ENCODE measurements around the gene DSCAML1.

The DSCAML1 gene

DNA sequence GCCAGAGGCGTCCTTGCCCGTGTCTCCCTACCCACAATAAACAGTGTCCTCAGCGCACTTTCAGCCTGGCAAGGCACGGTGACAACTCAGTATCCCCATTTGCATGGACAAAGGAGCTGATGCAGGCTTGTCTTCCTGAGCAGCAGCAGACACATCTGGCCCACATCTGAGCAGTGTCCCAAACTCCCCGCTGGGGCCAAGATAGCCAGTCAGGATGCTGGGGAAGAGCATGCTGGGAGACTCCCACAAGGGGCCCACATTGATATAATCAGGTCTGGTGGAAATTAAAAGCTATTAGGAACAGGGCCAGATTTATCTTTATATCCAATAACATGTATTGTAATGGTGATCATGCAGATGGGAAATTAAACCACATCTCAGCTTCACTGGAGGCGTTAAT is 24.7 kb downstream of the DSCAML1 start:
- DNase-seq (ENCODE audit: low read depth) = no peak
- no peak overlapping the region for H3K4me3 ChIP-seq (ENCODE audit: low read depth, low read length)
- TF ChIP-seq, protein P1, sequence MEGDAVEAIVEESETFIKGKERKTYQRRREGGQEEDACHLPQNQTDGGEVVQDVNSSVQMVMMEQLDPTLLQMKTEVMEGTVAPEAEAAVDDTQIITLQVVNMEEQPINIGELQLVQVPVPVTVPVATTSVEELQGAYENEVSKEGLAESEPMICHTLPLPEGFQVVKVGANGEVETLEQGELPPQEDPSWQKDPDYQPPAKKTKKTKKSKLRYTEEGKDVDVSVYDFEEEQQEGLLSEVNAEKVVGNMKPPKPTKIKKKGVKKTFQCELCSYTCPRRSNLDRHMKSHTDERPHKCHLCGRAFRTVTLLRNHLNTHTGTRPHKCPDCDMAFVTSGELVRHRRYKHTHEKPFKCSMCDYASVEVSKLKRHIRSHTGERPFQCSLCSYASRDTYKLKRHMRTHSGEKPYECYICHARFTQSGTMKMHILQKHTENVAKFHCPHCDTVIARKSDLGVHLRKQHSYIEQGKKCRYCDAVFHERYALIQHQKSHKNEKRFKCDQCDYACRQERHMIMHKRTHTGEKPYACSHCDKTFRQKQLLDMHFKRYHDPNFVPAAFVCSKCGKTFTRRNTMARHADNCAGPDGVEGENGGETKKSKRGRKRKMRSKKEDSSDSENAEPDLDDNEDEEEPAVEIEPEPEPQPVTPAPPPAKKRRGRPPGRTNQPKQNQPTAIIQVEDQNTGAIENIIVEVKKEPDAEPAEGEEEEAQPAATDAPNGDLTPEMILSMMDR (IDR thresholded peaks at IDR 0.05; ENCODE audit: insufficient read depth, low read depth, low read length, missing control alignments) = no peak

DNA sequence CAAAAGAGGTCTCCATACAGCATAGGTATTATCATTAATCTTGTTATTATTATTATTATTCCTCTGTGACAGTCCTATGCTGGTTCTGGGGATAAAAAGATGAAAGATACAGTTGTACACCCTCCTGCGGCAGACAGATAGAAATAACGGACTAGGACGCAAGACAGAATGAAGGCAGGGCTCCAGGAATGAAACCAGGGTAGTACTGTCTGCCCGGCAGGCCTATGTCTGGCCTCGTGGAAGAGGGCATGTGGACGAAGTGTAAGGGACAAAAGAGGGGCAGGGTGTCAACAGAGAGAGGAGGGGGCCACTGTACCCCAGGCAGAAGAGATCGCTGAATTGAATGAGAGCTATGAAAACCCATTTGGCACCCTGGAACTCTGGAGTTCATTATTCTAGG is 25.2 kb downstream of the DSCAML1 start:
- no peak overlapping the region for H3K4me3 ChIP-seq (ENCODE audit: low read depth, low read length)
- no peak for DNase-seq (ENCODE audit: low read depth)
- TF ChIP-seq, protein P1 (IDR thresholded peaks at IDR 0.05; ENCODE audit: insufficient read depth, low read depth, low read length, missing control alignments) = no peak

DNA sequence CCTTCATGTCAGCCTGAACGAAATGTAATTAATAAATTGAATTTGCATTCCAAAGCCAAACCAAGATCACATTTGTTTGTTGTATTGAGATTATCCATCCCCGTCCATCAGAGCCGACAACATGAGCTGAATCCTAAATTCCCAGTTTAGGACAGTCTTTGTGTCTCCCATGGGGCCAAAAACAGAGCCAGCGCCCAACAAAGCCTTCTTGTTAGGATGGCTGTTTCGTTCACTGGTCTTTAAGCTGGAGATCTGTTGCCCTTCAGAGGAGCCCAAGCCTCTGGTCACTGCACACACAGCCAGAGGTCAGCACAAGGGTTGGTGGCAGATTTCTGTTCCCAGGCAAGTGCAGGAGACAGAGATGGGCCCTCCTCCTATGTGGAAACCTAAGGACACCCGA is 25.8 kb downstream of the DSCAML1 start:
- TF ChIP-seq, protein P1 (IDR thresholded peaks at IDR 0.05; ENCODE audit: insufficient read depth, low read depth, low read length, missing control alignments) = no peak
- no peak for DNase-seq (ENCODE audit: low read depth)
- H3K4me3 ChIP-seq (ENCODE audit: low read depth, low read length) = no peak overlapping the region

DNA sequence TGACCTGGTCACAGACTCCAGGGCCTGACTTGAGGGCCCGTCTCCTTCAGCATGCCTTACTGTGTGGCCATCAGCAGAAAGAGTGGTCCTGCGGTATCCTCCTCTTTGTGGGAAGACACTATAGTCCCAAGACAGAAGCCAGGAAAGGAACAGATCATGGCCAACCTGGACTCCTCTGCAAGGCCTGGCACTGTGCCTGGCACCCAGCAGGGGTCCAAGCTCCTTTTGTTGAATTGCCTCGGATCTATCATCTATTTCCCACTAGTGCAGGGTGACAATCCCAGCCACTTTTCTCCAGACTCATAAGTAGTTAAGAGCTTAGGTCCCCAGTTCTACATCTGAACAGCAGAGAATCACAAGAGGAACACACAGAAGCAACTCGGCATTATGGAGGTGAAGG is 27.0 kb downstream of the DSCAML1 start:
- no peak for DNase-seq (ENCODE audit: low read depth)
- H3K4me3 ChIP-seq (ENCODE audit: low read depth, low read length) = no peak overlapping the region
- TF ChIP-seq, protein P1 (IDR thresholded peaks at IDR 0.05; ENCODE audit: insufficient read depth, low read depth, low read length, missing control alignments) = no peak

DNA sequence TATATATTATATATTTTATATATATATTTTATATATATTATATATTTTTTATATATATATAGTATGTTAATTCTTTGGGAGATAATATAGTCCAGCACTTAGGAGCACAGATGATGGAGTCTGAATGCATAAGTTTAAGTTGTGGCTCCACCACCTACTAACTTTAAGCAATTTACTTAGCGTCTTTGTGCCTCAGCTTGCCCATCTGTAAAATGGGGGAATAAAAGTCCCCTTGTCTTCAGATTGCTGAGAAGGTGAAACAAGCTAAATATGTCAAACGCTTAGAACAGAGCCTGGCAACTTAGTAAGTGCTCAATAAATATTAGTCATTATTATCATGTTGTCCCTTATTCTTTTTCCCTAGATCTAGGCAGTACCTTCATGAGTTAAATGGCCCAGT is 27.5 kb downstream of the DSCAML1 start:
- TF ChIP-seq, protein P1 (IDR thresholded peaks at IDR 0.05; ENCODE audit: insufficient read depth, low read depth, low read length, missing control alignments) = no peak
- H3K4me3 ChIP-seq (ENCODE audit: low read depth, low read length) = no peak overlapping the region
- no peak for DNase-seq (ENCODE audit: low read depth)

DNA sequence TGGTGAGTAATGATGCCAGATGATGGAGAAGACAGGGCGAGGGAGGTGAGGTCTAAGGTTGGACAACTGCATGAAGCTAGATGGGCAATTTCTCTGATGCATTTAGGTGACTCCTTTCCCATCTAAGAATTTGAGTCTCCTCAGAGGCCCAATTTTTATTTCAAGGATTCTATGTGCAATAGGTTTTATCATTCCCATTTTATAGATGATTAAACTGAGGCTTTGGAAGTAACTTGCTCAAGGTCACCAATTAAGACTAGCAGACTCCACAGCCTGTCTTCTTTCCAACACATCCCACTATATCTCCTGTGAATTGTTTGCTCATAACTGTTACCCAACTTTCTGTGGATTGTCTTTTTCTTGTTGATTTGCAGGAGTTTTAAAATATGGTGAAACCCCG is 28.5 kb downstream of the DSCAML1 start:
- no peak for DNase-seq (ENCODE audit: low read depth)
- TF ChIP-seq, protein P1 (IDR thresholded peaks at IDR 0.05; ENCODE audit: insufficient read depth, low read depth, low read length, missing control alignments) = no peak
- no peak overlapping the region for H3K4me3 ChIP-seq (ENCODE audit: low read depth, low read length)

DNA sequence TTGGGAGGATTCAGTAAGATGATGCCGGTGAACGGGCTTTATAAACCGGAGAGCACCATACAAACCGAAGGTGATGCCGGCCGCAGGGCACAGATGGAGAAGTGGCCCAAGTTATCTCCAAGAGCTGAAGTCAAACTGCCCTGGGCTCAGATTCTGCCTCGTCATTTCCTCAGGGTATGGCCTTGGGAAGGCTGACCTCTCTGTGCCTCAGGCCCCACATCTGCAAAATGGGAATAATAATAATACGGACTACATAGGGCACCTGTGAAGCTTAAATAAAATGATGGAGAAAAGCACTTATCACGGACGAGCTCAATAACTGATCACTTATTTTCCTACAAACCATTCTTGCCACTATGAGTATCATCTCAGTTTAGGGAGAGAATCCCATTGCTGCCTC is 29.9 kb downstream of the DSCAML1 start:
- H3K4me3 ChIP-seq (ENCODE audit: low read depth, low read length) = no peak overlapping the region
- TF ChIP-seq, protein P1 (IDR thresholded peaks at IDR 0.05; ENCODE audit: insufficient read depth, low read depth, low read length, missing control alignments) = no peak
- DNase-seq (ENCODE audit: low read depth) = no peak

All from GM12865 (cell line).